ENCODE measurements around the gene TMSB4X. TPM values are rescaled to one million over a fixed set of nuclear protein-coding genes. Genes with fewer than 3 reads are reported as not detected.

TMSB4X gene
- total RNA-seq, 1 experiment from 2014 or later: 2,595 TPM

DNA sequence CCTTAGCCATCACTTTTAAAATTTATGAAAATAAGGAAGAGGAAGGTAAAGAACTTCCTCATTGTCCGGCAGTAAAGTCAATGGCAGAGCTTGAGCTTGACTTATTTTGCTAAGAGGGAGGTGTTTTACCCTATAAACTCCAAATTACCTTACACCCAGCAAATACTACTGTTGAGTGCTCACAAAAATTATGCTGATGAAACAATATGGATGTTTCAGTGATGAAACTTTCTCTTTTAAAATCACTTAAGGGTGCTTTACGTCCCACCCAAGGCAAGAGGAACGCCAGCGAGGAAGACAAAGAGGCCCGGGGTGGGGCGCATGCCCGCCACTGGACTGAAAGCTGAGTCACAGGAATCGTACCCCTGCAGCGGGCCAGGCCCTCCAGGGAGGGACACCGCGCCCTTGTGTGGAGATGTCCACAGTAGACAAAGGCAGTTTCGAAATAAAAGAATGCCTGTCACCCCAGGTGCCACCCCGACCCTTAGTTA, 560 bp upstream of the TMSB4X start:
- Mint-ChIP-seq H3K36me3 (peaks cover 26% of the 10 kb centered on the region), H3K27ac (peak overlapping the region; percentile 90), H3K9me3 (no peaks in the 10 kb centered on the region), H3K27me3 (ENCODE audit: low read depth) (no peaks in the 10 kb centered on the region), H3K4me3 (peak overlapping the region; percentile 93), H3K4me1 (peaks cover 60% of the 10 kb centered on the region)
- TF ChIP-seq MYBL2 (CRISPR knock-in tag; IDR thresholded peaks at IDR 0.05): no peak
- CTCF ChIA-PET: no interaction called here
- ATAC-seq (peak; percentile 6), DNase-seq (ENCODE audit: low spot score) (peak; percentile 22)
- POLR2A ChIA-PET: interaction anchor here (1.0 to 2.3 kb wide), 6 partner anchors 19 to 761 kb away, joined by 3 to 11 read pairs (median 4); partner anchors contain the start of genes OFD1 and TRAPPC2

DNA sequence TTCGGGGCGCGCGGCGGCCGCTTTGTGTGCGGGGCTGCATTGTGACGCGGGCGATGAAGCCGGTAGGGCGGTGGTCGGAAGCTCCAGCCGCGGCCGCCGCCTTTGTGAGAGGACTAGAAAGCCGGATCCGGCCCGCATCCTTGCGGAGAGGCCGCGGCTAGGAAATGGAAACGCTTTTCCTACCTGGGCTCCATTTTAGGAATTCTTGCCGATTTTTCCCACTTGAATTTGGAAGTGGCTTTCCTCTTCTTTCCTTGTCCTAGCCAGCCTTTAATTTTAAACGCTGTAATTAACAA, 708 bp downstream of the TMSB4X start:
- peaks cover 65% of the 10 kb centered on the region for H3K4me1 Mint-ChIP-seq
- peak overlapping the region; percentile 98; the same call in 1 of the 2 replicates for H3K27ac Mint-ChIP-seq
- DNase-seq (ENCODE audit: low spot score) (no peak), ATAC-seq (no peak)
- peak overlapping the region; percentile 93 for H3K4me3 Mint-ChIP-seq
- TF ChIP-seq, protein P1, sequence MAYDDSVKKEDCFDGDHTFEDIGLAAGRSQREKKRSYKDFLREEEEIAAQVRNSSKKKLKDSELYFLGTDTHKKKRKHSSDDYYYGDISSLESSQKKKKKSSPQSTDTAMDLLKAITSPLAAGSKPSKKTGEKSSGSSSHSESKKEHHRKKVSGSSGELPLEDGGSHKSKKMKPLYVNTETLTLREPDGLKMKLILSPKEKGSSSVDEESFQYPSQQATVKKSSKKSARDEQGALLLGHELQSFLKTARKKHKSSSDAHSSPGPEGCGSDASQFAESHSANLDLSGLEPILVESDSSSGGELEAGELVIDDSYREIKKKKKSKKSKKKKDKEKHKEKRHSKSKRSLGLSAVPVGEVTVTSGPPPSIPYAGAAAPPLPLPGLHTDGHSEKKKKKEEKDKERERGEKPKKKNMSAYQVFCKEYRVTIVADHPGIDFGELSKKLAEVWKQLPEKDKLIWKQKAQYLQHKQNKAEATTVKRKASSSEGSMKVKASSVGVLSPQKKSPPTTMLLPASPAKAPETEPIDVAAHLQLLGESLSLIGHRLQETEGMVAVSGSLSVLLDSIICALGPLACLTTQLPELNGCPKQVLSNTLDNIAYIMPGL (CRISPR knock-in tag; IDR thresholded peaks at IDR 0.05): 0 out of 2 replicates have a peak, but pooled peaks have one; percentile 0
- TF ChIP-seq, protein P2, sequence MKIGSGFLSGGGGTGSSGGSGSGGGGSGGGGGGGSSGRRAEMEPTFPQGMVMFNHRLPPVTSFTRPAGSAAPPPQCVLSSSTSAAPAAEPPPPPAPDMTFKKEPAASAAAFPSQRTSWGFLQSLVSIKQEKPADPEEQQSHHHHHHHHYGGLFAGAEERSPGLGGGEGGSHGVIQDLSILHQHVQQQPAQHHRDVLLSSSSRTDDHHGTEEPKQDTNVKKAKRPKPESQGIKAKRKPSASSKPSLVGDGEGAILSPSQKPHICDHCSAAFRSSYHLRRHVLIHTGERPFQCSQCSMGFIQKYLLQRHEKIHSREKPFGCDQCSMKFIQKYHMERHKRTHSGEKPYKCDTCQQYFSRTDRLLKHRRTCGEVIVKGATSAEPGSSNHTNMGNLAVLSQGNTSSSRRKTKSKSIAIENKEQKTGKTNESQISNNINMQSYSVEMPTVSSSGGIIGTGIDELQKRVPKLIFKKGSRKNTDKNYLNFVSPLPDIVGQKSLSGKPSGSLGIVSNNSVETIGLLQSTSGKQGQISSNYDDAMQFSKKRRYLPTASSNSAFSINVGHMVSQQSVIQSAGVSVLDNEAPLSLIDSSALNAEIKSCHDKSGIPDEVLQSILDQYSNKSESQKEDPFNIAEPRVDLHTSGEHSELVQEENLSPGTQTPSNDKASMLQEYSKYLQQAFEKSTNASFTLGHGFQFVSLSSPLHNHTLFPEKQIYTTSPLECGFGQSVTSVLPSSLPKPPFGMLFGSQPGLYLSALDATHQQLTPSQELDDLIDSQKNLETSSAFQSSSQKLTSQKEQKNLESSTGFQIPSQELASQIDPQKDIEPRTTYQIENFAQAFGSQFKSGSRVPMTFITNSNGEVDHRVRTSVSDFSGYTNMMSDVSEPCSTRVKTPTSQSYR (CRISPR knock-in tag; IDR thresholded peaks at IDR 0.05): no peak
- TF ChIP-seq, protein P3, sequence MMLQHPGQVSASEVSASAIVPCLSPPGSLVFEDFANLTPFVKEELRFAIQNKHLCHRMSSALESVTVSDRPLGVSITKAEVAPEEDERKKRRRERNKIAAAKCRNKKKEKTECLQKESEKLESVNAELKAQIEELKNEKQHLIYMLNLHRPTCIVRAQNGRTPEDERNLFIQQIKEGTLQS (CRISPR knock-in tag; conservative IDR thresholded peaks at IDR 0.05): no peak
- TF ChIP-seq ZNF671 (CRISPR knock-in tag; IDR thresholded peaks at IDR 0.05): no peak
- H3K36me3 Mint-ChIP-seq: peaks cover 26% of the 10 kb centered on the region
- no peaks in the 10 kb centered on the region for H3K27me3 Mint-ChIP-seq (ENCODE audit: low read depth)
- H3K9me3 Mint-ChIP-seq: no peaks in the 10 kb centered on the region
- ChIA-PET POLR2A (interaction anchor here (1.1 to 2.3 kb wide), 8 partner anchors 29 to 759 kb away, joined by 3 to 11 read pairs (median 6); partner anchors contain the start of genes OFD1 and TRAPPC2), CTCF (interaction anchor here (1.0 kb wide), 1 partner anchor 513 kb away, joined by 3 read pairs; no protein-coding TSS in a partner anchor)

DNA sequence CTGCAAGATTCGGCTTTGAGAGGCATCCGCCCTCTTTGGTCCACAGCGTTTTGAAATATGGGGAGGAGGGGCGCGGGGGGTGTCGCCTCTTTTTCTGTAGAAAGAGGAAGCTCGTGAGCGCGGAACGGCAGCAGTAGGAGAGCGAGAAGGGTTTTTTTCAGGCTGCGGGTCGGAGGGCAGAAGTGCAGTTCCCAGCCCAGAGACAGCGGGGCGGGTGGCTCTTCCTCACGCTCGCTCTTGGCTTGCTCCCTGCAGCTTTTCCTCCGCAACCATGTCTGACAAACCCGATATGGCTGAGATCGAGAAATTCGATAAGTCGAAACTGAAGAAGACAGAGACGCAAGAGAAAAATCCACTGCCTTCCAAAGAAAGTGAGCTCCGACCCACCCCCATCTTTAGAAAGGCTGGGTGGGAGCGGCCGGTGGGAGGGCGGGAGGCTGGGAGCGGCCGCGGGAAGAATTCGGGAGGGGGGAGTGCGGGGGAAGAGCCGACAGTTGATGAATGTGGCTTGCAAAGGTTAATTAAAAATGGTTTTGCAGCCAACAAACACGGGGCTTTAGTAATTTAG, 1.2 kb downstream of the TMSB4X start:
- H3K36me3 Mint-ChIP-seq: peaks cover 26% of the 10 kb centered on the region
- no peaks in the 10 kb centered on the region for H3K9me3 Mint-ChIP-seq
- H3K4me3 Mint-ChIP-seq: peak overlapping the region; percentile 93
- TF ChIP-seq, protein P4, sequence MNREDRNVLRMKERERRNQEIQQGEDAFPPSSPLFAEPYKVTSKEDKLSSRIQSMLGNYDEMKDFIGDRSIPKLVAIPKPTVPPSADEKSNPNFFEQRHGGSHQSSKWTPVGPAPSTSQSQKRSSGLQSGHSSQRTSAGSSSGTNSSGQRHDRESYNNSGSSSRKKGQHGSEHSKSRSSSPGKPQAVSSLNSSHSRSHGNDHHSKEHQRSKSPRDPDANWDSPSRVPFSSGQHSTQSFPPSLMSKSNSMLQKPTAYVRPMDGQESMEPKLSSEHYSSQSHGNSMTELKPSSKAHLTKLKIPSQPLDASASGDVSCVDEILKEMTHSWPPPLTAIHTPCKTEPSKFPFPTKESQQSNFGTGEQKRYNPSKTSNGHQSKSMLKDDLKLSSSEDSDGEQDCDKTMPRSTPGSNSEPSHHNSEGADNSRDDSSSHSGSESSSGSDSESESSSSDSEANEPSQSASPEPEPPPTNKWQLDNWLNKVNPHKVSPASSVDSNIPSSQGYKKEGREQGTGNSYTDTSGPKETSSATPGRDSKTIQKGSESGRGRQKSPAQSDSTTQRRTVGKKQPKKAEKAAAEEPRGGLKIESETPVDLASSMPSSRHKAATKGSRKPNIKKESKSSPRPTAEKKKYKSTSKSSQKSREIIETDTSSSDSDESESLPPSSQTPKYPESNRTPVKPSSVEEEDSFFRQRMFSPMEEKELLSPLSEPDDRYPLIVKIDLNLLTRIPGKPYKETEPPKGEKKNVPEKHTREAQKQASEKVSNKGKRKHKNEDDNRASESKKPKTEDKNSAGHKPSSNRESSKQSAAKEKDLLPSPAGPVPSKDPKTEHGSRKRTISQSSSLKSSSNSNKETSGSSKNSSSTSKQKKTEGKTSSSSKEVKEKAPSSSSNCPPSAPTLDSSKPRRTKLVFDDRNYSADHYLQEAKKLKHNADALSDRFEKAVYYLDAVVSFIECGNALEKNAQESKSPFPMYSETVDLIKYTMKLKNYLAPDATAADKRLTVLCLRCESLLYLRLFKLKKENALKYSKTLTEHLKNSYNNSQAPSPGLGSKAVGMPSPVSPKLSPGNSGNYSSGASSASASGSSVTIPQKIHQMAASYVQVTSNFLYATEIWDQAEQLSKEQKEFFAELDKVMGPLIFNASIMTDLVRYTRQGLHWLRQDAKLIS (CRISPR knock-in tag; IDR thresholded peaks at IDR 0.05; ENCODE audit: borderline replicate concordance): peak; percentile 81; the same call in 1 of the 2 replicates
- no peak for TF ChIP-seq ZNF396 (CRISPR knock-in tag; IDR thresholded peaks at IDR 0.05; ENCODE audit: borderline replicate concordance)
- DNase-seq (ENCODE audit: low spot score): peak; percentile 12
- CTCF ChIA-PET: interaction anchor here (1.0 kb wide), 1 partner anchor 512 kb away, joined by 3 read pairs; no protein-coding TSS in a partner anchor
- no peak for ATAC-seq
- POLR2A ChIA-PET: interaction anchor here (0.5 to 2.3 kb wide), 7 partner anchors 14 to 308 kb away, joined by 3 to 11 read pairs (median 6); no protein-coding TSS in a partner anchor
- peaks cover 60% of the 10 kb centered on the region for H3K4me1 Mint-ChIP-seq
- peak overlapping the region; percentile 98 for H3K27ac Mint-ChIP-seq
- H3K27me3 Mint-ChIP-seq (ENCODE audit: low read depth): no peaks in the 10 kb centered on the region
